Measurements from ENCODE around the gene SENP6.
"Not testable (repeated sequence)": the region's sequence is repeated elsewhere in the genome, so short reads cannot be mapped to it uniquely, and the experiment has no call there.

SENP6 gene

DNA sequence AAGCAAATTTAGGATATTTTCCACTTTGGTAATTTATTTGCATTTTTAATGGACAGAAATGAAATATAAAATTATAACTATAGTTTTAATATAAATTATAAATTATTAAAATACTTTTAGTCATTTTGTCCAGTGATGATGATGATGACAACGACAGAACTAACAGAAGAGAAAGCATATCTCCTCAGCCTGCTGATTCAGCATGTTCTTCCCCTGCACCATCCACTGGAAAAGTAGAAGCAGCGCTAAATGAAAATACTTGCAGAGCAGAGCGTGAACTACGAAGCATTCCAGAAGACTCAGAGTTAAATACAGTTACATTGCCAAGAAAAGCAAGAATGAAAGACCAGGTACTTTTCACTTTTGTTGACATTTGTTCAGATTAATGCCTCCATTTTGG is 64.9 kb downstream of the SENP6 start:
- no peak for DNase-seq (ENCODE audit: low spot score)

DNA sequence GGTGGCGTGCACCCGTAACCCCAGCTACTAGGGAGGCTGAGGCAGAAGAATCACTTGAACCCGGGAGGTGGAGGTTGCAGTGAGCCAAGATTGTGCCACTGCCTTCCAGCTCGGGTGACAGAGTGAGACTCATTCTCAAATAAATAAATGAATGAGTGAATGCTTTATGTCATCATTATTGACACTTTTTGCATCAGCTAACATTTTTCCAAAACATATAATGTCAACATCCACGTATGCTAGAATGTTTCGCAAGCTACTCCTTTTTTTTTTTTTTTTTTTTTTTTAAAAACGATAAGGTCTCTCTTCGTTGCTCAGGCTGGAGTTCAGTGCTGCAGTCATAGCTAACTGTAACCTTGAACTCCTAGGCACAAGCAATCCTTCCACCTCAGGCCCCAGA is 72.2 kb downstream of the SENP6 start:
- no peak for DNase-seq (ENCODE audit: low spot score)

DNA sequence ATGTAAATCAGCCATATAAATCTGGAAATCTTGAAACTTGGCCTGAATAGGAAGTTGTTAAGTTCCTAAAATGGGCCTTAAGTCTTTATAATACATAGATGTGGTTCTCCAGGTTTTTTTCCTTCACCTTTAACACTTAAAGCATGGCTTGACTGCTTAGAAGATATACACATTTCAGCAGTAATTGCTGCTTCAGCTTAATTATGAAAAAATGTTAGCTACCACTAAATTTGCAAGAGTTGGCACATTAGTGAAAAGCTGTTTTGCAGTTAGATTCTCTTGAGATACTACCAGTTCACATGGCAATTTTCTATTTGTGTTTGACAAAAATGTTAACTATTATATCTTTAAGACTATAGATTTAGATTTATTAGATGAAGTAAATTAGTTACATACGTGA is 74.7 kb downstream of the SENP6 start:
- DNase-seq (ENCODE audit: low spot score): no peak

DNA sequence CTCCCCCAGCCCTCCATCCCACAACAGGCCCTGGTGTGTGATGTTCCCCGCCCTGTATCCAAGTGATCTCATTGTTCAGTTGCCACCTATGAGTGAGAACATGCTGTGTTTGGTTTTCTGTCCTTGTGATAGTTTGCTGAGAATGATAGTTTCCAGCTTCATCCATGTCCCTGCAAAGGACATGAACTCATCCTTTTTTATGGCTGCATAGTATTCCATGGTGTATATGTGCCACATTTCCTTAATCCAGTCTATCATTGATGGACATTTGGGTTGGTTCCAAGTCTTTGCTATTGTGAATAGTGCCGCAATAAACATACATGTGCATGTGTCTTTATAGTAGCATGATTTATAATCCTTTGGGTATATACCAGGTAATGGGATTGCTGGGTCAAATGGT is 80.9 kb downstream of the SENP6 start:
- not testable (repeated sequence) for DNase-seq (ENCODE audit: low spot score)

DNA sequence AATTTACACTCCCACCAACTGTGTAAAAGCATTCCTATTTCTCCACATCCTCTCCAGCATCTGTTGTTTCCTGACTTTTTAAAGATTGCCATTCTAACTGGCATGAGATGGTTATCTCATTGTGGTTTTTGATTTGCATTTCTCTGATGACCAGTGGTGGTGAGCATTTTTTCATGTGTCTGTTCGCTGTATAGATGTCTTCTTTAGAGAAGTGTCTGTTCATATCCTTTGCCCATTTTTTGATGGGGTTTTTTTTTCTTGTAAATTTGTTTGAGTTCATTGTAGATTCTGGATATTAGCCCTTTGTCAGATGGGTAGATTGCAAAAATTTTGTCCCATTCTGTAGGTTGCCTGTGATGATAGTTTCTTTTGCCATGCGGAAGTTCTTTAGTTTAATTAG is 81.3 kb downstream of the SENP6 start:
- DNase-seq (ENCODE audit: low spot score): not testable (repeated sequence)

DNA sequence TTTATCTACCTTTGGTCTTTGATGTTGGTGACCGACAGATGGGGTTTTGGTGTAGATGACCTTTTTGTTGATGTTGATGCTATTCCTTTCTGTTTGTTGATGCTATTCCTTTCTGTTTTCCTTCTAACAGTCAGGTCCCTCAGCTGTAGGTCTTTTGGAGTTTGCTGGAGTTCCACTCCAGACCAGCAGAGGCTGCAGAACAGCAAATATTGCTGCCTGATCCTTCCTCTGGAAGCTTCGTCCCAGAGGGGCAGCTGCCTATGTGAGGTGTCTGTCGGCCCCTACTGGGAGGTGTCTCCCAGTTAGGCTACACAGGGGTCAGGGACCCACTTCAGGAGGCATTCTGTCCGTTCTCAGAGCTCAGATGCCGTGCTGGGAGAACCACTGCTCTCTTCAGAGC is 85.9 kb downstream of the SENP6 start:
- not testable (repeated sequence) for DNase-seq (ENCODE audit: low spot score)

DNA sequence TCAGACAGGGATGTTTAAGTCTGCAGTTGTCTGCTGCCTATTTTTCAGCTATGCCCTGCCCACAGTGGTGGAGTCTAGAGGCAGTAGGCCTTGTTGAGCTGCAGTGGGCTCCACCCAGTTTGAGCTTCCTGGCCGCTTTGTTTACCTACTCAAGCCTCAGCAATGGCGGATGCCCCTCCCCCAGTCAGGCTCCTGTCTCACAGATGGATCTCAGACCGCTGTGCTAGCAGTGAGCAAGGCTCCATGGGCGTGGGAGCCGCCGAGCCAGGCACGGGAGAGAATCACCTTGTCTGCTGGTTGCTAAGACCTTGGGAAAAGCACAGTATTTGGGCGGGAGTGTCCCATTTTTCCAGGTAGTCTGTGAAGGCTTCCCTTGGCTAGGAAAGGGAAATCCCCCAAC is 86.3 kb downstream of the SENP6 start:
- not testable (repeated sequence) for DNase-seq (ENCODE audit: low spot score)

DNA sequence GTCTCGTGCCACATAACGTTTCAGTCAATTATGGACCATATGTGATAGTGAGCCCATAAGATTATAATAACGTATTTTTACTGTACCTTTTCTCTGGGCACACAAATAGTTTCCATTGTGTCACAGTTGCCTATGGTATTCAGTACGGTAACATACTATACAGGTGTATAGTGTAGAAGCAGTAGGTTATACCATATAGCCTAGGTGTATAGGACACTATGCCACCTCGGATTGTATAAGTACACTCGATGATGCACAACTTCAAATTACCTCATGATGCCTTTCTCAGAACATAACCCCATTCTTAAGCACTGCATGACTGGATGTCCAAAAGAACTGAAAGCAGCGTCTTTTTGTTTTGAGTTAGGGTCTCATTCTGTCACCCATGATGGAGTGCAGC is 87.9 kb downstream of the SENP6 start:
- no peak for DNase-seq (ENCODE audit: low spot score)

DNA sequence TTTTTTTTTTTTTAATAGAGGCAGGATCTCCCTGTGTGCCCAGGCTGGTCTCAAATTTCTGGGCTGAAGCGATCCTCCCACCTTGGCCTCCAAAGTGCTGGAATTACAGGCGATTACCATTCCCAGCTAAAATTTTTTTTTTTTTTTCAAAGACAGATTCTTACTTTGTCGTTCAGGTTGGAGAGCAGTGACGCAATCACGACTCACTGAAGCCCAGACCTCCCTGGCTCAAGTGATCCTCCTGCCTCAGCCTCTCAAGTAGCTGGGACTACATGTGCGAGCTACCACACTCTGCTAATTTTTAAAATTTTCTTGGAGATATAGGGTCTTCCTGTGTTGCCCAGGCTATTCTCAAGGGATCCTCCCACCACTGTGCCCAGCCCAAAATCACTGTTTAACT is 89.3 kb downstream of the SENP6 start:
- DNase-seq (ENCODE audit: low spot score): no peak

DNA sequence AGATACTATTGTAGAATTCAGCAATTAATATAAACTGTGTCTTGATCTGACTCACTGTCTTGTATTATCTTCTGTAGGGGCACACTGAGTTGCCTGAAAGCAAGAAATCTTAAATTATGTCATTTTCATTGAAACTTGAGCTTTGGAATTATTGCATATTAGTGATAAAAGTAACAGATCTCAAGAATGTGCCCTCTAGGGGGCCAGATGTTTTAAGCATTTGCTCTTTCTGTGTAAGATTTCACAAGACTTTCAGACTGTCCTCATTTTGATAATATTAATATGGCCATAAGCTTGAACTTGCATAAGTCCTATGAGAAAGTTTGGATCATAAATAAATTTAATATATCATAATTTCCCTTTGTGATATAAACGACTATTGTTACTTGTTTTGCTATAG is 91.9 kb downstream of the SENP6 start:
- DNase-seq (ENCODE audit: low spot score): no peak

DNA sequence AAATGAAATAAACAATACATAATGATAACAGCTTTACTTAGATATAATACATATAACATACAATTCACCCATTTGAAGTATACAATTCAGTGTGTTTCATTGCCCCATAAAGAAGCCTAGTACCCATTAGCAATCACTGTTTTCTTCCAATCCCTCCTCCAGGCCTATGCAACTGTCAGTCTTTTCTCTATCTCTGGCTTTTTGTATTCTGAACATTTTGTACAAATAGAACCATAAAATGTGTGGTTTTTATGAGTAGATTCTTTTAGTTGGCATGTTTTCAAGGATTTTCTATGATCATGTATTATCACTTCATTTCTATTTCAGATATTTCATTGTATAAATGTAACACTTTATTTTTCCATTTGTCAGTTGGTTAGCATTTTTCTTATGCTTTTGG is 92.7 kb downstream of the SENP6 start:
- DNase-seq (ENCODE audit: low spot score): no peak

DNA sequence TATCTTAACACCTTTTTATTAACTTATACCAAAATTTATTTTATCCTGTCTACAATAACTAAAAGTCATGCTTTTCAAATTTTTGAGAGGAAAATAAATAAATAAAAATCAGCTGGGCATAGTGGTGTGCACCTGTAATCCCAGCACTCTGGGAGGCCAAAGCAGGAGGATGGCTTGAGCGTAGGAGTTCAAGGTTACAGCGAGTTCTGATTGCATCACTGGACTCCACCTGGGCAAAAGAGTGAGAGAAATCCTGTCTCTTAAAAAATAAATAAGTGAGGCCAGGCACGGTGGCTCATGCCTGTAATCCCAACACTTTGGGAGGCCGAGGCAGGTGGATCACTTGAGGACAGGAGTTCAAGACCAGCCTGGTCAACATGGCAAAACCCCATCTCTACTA is 106.7 kb downstream of the SENP6 start:
- DNase-seq (ENCODE audit: low spot score): not testable (repeated sequence)

DNA sequence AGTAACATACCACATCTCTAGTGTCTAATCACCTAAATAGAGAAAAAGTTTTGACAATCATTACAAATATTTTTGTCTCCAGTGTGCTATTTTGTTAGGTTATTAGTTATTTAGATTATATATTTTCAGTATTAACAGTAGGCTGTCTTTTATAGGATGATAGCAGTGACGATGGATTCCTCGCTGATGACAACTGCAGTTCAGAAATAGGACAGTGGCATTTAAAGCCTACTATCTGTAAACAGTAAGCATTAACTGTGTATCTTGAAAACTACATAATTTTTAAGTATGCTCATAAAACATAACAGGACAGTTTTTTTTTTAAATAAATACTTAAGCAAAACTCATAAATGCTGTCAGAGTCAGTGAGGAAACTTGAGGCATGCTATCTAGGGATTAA is 109.5 kb downstream of the SENP6 start:
- no peak for DNase-seq (ENCODE audit: low spot score)

DNA sequence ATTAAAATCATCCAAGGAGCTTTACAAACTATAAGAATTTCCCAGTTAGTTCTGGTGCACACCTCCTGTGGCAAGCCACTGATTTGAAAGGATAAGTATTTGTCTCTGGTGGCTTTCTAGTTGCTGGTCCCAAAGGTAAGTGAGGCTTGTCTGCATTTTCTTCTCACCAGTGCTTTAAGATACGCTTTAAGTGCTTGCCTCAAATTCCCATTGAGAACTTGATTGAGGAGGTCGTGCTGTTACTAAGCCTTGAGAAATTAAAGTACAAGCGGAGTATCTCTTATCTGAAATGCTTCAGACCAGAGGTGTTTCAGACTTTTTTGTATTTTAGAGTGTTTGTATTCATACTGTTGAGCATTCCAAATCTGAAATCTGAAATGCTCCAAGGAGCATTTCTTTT is 117.5 kb downstream of the SENP6 start:
- DNase-seq (ENCODE audit: low spot score): no peak

DNA sequence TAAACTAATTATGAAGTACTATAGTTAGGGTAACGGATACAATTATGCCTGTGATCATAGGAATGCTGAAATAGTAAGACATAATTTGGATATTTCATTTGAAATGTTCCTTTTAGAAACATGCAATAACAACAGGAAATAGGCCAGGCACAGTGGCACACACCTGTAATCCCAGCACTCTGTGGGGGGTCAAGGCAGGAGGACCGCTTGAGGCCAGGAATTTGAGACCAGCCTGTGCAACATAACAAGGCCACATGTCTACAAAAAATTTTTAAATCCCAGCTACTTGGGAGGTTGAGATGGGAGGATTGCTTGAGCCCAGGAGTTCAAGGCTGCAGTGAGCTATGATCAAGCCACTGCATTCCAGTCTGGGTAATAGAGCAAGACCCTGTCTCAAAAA is 121.7 kb downstream of the SENP6 start:
- no peak for DNase-seq (ENCODE audit: low spot score)

DNA sequence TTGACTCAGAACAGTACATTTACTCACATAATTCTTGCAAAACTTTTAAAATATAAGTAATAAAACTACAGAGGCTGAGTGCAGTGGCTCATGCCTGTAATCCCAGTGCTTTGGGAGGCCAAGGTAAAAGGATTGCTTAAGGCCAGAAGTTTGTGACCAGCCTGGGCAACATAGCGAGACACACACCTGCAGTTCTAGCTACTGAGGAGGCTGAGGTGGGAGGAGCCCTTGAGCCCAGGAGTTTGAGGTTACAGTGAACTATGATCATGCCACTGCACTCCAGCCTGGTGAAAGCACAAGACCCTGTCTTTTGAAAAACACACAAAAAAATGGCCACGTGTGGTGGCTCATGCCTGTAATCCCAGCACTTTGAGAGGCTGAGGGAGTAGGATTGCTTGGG is 125.5 kb downstream of the SENP6 start:
- DNase-seq (ENCODE audit: low spot score): no peak

DNA sequence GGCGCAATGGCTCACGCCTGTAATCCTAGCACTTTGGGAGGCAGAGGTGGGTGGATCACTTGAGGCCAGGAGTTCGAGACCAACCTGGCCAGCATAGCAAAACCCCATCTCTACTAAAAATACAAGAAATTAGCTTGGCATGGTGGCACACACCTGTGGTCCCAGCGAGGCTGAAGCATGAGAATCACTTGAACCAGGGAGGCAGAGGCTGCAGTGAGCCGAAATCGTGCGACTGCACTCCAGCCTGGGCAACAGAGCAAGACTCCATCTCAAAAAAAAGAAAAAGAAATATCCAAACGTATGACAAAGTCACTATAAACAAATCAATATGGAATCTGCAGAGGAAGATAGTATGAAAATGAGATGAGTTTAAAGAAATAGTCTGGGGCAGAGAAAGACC is 129.3 kb downstream of the SENP6 start:
- not testable (repeated sequence) for DNase-seq (ENCODE audit: low spot score)

DNA sequence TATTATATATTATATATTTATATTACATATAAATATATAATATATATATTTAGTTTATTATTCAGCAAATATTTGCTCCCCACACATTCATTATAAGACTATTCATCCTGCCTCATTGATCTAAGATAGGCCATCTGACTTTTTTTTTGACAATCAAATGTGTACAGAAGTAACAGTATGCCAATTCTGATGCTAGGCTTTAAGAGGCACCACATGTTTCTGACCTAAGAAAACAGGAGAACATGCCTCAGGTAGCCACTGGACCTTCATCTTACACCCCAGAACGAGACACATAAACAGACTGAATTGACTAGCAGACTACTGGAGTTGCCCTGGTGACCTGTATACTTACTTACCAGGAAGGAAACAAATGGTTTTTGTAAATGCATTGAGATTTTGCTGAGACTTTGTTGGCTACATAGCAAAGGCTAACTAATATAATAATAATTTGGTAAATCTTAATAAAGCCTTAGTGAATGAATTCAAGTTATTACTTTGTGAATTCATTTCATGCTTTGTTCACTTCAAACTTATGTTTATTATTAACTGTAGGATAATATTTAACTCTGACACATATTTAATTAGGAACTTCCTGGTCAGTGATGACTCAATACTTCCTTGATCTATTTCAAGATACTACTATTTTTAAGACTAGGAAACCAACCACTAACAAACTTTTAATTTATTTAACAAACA is 134.0 kb downstream of the SENP6 start:
- no peak for DNase-seq (ENCODE audit: low spot score)

DNA sequence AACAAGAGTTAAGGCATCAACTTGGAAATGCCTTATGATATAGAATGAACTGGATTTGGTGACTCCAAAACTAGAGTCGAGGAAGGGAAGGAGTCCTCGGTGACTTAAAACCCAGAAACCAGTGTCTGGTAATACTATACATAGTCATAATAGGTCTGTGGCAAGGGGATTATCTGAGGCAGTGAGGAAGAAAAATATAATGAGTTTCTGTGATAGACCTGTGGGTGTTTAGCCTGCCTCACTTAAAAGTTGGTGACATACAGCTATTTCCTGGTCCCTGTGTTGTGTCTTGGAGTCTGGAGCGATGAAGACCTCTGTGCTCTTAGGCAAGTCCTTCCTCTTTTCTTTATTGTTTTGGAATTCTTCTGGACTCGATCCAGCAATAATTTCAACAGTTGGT is 142.3 kb downstream of the SENP6 start:
- DNase-seq (ENCODE audit: low spot score): no peak

DNA sequence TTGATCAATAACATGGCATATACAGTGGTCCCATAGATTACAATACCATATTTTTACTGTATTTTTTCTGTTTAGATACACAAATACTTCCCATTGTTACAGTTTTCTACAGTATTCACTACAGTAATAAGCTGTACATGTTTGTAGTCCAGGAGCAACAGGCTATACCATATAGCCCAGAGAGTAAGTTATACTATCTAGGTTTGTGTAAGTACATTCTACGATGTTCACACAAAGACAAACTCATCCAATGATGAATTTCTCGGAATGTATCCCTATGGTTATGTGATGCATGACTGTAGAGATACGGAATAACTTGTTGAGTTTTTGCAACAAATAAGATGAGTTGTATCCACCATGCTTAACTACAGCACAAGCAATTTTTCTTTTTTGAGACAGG is 143.7 kb downstream of the SENP6 start:
- DNase-seq (ENCODE audit: low spot score): no peak

DNA sequence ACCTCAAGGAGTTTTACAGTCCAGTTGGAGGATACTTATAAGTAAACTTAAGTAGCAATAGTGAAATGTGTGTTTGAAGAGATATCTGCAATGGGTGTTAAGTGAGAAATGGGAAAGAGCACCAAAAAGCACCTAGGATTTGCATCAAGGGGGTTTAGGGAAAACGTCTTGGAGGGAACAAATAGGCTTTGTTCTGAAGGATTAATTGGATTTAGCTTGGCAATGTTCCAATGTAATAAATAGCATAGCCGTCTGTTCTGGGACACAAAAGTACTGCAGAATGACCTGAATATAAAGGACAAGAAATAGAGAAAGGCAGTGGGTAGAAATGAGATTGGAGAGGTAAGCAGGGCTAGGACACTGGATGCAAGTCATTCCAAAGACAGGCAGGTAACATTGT is 144.5 kb downstream of the SENP6 start:
- no peak for DNase-seq (ENCODE audit: low spot score)

DNA sequence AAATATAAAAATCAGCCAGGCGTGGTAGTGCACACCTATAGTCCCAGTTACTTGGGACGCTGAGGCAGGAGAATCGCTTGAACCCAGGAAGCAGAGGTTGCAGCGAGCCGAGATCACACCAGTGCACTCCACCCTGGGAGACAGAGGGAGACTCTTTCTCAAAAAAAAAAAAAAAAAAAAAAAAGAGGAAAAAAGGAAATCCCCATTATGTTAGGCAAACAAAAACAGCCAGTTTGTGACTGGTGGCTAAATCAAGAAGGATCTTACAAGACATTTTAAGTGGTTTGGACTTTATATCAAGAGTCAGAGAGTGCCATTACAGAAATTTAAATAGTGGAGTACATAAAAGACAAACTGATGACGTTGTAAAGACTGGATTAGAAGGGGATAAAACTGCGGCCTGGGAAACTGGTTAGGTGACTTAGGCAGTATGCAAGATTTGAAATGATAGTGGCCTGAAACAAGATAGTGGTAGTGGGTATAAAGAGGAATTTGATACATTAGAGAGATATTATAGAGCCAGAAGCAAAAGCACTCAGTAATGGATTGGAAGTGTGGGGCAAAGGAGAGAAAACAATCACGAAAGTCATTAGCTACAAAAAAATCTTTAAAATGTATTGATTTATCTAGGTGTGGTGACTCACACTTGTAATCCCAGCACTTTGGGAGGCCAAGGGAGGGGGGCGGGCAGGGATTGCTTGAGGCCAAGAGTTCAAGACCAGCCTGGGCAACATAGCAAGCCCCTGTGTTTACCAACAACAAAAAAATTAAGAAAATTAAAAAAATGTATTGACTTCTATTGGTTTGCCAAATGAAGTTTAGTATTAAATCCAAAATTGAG is 145.7 kb downstream of the SENP6 start:
- DNase-seq (ENCODE audit: low spot score): no peak

DNA sequence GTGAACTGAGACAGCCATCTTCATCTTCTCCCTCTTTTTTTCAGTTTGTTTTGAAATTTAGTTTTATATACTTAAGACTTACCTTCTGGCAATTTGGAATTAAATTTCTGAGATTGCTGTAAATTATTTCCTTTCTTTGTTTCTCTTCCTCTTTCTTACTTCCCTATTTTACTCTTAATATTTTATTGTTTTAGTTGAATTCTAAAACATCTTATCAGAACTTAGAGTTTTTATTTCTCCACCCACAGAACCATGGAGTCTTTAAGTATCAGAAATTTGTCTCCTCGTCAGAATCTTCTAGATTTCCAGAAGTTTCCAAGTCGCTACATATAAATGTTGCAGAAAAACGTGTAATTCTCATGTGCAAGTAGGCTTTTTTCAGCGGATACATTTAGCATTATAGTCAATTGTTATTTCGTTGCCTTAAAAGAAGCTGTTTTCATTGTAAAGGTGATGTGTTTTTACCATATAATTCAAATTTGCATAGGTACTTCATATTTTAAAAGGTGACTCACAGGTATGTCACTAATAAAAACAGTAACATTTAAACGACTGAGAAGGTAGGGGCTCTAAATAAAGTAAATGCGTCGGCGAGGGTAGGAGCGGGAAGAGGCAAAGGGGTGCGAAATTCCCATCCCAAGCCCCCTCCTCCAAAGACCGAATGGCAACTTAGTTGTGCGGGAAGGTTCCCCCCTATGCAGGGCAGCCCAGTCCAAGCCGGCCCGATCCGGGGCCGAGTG is 146.5 kb downstream of the SENP6 start:
- DNase-seq (ENCODE audit: low spot score): no peak

All from CD4-positive, alpha-beta T cell treated with Interleukin-6 at 100 ng/mL for 8 hours (primary cell).